SIG-M5 (cell line): Measurements from ENCODE around the gene SIRT7.
A peak's percentile ranks its signal among the peaks of the same experiment; 100 is the strongest.

ENCODE experiments used
- DNase-seq: peaks from one replicate; lab custom pipeline; 2025; lab: John Stamatoyannopoulos, UW

Gene SIRT7

DNA sequence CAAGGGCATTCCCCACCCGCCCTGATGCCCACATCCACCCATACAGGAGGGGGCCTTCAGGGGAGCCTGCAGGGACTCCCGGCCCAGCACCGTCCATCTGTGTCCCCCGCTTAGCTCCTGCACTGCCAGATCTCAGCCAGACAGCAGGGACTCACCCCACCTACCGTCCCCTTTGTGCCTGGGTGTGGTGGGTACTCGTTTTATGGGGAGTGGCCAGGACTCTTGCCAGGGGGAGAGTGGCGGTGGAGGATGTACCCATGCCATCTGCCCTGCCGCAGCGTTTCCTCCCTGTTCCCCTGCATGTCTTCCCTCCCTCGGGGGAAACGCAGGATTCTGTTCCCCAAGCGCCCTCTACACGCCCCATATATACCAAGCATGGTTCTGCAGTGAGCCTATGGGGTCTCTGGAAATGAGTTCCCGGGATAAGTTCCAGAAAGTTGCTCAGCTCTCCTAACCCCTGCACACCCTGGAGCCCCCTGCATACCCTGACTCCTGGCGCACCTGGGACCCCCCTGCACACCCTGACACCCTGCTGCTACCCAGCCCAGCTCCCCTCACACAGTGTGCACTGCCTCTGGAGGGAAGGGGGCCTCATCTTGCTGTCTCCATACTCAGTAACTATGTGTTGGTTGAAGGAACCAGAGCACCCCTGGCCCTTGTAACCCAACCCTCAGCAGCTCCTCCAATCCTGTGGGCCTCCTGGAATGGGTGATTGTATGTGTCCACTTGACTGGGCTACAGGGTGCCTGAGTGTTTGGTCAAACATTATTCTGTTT, 13.8 kb upstream of the SIRT7 start:
- no peak for DNase-seq

DNA sequence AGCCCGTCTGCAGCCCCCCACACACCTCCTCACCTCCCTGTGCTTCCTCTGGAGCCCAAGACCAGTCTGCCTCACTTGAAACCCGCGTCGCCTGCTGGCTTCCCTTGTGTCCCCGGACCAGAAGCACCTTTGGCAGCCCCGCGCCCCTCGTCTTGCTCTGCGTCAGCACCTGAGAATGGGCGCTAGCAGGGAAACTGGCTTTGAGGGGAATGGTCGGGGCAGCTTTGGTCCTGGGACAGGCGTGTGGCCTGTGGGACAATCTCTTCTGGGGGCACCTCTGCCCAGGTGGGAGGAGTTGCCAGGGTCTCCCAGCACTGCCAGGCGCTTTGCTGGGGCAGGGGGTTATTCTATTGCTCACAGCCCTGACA, 13.2 kb upstream of the SIRT7 start:
- no peak for DNase-seq

DNA sequence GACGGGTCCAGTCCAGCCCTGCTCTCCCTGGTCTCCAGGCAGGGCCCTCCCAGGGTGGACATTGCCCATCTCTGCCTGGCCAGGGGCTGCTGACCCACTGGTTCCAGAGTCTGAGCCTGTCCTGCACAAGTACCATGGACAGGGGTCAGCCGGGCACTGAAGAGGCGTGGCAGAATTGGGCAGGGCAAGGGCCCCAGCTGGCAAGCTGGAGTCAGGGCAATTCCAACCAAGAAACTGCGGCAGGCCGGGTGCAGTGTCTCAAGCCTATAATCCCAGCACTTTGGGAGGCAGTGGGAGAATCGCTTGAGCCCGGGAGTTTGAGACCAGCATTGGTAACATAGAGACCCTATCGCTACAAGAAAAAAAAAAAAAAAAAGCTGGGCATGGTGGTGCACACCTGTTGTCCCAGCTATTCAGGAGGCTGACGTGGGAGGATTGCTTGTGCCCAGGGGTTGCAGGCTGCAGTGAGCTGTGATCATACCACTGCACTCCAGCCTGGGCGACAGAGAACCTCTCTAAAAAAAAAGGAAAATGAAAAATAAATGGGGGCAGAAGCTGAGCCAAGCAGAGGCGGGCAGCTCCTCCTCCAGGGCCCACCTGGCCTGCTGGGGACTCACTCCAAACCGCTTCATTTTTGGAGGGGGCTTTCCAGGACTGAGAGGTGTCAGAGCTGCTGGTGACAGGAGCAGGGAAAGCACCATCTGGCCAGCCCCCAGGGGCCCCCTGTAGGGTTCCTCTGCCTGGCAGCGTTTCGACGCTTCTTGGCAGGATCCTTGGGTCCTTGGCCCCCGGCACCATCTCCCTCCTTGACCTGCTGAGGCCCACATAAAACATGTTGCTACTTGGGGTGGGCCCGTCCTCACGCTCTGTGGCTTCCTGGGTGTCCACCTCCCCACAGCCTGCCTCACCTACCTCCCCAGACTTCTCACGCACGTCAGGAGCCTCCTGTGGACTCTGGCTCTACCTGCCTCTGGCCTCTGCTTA, 12.5 kb upstream of the SIRT7 start:
- no peak for DNase-seq

DNA sequence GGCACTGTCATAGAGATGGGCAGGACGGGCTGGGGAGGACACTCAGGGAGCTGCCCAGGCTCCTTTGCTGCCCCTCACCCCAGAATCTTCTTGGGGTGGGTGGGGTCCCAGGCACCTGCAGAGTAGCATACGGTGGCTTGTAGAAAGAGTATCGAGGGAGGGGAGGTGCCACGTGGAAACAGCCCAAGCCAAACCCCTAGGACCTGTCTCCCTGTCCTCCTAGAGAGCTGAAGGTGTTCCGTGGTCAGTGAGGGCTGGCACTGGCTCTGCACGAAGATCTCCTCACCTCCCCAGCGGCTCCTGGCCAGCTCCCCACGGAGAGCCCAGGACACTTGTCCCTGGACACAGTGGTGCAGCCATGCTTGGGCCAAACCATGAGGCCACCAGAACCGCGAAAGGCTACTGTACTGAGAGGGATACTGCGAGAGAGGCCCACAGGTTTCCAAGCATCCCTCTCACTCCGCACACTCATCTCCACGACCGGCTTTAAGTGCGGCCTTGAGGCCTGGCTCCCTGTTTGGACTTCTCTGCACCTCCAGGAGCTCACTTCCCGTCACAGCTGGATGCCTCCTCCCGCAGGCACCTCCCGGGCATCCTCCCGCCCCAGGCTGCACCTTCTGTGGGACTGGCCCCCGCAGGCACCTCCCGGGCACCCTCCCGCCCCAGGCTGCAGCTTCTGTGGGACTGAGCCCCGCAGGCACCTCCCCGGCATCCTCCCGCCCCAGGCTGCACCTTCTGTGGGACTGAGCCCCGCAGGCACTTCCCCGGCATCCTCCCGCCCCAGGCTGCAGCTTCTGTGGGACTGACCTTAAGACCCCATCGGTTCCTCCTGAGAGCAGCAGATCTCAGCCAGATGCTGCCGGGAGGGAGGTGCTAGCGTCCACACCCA, 11.5 kb upstream of the SIRT7 start:
- DNase-seq = no peak

DNA sequence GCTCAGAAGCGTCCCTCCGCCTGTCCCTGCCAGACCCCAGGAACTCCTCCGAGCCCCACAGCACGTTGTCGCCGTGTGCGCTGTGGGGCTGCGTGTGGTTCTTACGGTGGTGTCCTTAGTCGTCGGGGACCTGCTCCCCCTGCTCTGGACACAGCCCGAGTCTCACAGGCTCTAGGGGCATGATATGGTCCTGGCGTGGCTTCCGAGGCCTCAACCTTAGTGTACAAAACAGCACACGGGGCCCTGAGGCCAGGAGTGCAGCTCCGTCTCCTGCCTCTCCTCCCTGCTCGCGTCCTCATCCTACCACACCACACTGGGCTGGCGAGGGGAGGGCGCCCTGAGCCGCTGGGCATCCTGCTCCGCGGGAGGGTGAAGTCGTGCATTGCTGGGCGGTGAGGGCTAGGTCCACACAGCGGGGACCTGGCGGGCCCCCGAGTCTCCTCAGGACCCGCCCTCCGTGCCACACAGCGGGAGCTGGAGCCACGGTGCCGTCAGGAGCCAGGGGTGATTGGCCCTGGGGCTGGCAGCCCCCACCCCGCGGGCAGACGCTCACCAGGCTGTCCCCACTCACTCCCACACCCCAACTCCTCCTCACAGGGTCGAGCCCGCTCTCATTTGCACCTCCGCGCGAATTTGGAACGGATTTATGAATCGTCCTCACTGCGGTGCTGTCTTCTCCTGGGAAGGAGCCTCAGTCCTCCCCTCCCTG, 10.7 kb upstream of the SIRT7 start:
- no peak for DNase-seq

DNA sequence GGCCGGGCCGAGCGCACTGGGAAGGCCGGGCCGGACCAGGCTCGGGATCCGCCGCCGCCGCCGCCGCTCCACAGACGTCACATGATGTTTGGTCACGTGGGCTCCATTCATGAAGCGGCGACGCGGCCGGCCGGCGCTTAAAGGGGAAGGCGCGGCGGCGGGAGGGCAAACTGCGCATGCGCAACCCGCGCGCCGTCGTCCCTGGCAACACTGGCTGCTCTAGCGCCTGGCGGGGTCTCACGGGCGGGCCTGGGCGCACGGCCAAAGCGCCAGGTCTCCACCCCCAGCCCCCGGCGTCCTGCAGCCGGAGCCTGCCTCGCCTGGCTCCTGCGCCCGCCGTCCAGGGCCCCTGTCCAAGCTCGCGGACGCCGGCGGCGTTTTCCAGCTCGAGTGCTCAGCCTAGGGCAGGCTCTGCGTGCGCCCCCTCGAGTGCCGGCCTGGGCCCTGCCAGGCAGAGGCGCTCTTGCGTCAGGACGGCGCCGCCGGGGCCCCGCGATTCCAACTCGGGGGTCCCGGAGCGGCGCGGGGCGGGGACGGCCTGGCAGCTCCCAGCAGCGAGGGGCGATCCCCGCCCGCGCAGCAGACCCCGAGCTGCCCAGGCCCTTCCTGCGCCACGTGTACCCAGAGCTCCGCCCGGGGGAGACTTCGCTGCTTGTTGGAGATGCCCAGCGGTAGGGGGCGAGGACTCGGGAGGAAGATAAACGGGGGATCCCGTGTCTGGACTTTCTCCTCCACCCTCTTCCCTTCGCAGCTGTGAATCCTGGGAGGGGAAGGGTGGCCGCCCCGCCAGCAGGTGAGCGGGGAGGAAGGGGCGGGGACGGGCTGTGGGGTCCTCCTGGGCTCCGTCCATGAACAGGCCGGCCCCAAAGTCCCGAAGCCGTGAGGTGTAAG, 9.9 kb upstream of the SIRT7 start, which contains the start of gene MAFG:
Gene MAFG (minus strand): TSS at position 83 of the 891 bp plus-strand sequence. CDS start 4,550 bp downstream, outside the sequence.
- DNase-seq = peak; percentile 73

DNA sequence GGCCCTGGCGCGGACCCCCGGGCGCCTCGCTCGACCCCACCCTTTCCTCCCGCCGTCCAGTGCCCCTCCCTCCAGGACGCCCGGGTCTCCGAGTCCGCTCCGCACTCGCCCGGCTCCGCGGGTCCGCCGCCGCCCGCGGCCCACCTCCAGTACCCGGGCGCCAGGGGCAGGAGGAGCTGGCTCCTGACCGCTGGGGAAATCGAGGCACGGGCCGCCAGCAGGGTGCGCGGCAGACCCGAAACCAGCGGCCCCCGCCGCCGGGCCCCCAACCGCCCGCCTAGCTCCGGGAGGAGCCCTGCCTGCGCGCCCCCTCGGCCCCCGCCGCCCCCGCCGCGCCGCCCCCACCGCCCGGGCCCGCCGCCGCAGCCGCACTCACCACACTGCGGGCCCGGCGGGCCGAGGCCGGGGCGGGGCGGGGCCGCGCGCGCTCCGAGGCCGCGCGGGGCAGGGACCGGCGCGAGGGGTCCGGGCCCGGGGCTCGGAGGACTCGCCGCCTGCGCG, 9.2 kb upstream of the SIRT7 start:
- no peak for DNase-seq

DNA sequence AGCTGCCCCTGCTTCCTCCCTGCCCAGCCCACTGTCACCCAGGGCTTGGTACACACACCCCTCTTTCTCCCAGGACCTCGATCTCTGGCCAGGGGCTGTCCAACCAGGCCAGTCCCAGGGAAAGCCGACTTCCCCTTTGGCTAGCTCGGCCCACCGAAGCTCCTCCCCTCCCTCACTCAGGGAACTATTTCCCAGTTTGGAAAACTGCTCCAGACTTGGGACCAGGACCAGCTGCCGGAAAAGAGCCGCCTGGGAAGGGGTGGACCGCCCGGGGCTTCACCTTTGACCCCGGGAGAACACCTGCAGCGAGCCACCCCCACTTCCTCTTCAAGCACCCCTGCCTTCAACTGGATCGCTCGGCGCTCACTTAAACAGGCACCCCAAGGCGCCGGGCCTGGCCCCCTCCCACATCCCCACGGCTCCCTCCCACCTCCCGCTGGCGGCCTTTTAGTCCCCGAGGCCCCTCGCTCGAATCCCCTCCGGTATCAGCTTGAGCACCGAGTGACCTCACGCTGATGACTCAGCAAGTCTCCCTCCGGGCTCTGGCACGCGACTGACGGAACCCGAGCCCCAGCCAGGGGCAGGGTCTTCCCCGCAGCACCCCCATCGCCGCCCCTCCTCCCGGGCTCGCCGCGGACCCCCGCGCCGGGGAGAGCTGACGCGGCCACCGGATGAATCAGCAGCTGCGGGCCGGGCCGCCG, 8.6 kb upstream of the SIRT7 start:
- peak; percentile 63 for DNase-seq

DNA sequence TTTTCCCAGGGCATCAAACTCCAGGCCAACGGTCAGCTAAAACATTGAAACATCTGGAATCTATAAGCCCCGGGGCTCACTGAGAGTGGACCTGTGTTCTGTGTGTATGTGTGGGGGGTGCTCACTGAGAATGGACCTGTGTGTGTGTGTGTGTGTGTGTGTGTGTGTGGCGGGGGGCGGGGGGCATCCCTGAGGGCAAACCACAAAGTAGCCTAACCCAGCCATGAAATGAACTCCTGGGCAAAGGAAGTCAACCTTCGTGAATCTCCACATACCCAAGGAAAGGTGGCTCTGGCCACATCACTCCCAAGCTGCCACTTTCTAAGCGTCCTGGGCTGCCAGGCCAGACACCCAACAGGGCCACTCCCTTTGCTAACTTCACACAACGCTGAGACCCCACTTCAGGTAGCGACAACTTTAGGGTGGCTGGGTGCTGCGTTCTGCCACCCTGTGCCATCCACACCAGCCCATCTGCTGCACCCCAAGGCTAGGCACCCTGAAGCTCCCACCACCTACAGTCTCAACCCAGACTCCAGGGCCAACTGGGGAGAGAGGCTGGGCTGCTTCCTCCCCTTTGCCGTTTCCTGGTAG, 8.0 kb upstream of the SIRT7 start:
- DNase-seq = peak; percentile 45

DNA sequence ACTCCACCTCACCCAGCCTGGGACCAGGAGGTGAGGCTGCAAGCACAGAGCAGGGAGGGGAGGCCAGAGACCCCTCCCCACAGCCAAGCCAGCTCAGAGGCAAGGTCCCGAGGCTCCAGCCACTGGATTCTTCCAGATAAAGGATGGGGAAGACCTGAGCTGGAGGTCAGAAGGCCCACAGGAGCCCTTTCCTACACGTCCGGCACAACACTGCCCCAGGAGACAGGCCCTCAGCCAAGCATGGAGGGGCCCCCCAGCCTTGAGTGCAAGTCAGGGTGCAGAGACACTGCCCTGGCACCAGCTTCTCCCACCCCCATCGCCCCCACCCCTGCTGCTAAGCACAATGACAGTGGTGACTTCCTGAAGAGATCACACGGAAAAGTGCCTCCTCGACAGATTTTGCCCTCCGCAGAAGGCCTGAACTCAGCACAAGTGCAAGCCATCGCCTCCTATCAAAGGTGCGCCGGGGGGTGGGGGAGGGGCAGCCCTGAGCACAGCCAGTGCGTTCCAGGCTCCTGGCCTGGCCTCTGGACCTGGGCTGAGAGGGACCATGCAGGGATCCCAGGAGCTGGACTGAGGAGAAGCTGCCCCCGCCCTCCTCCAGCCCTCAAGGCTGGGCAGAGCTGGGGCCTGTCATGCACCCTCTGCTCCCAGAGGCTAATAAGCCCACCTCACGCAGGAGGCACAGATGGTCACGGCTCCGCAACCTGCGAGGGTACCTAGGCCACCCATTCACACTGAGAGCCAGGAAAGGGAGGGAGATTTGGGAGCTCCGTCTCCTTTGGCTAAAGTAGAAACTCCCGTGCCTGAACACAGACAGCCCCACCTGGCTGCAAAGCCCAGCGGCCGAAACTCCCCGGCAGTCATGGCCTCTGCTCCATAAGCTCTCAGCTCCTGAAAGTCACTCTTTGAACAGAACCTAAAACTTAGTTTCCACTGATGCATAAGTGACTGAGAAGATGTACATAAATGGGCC, 6.9 kb upstream of the SIRT7 start:
- no peak for DNase-seq

DNA sequence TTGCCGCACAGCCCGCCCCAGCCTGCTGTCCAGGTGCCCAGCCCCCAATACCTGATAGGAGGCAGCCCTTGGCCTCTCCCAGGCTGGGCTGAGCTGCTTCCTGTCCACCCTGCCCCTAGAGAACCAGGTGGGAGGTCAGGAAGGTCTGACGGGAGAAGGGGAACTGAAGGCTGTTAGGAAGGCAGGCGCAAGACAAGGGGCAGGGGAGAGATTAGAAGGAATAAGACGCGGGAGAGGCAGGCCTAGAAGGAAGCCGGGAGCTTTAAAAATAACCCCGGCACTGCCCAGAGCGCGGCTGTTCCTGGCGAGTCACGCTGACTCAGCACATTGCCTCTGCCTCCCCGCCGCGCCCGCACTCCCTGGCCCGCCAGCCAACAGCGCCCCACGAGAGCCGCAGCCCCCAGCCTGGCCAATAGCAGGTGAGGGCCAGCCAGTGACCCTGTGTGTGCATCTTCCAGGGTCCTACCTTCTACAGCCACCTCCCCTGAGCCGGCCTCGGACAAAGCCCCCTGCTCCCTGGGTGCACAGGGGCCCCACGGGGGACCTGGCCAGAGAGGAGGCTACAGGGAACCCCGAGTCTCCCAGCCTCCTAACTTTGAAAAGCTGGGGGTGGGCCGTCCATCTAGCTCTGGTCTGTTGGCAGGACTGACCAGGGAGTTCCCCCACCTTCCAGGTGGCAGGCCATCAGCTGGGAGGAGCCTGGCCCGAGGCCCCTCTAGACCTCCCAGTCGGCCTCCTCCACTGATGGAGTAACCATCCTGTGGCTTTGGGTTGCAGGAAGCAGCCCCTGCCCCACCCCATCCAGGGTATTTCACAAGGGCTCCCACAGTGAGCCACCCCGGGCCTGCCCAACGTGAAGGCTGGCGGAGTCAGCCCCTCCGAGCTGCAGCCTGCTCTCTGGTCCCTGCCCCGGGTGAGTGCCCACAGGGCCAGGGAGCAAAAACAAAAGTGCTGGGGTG, 5.6 kb upstream of the SIRT7 start:
- peak; percentile 87 for DNase-seq

DNA sequence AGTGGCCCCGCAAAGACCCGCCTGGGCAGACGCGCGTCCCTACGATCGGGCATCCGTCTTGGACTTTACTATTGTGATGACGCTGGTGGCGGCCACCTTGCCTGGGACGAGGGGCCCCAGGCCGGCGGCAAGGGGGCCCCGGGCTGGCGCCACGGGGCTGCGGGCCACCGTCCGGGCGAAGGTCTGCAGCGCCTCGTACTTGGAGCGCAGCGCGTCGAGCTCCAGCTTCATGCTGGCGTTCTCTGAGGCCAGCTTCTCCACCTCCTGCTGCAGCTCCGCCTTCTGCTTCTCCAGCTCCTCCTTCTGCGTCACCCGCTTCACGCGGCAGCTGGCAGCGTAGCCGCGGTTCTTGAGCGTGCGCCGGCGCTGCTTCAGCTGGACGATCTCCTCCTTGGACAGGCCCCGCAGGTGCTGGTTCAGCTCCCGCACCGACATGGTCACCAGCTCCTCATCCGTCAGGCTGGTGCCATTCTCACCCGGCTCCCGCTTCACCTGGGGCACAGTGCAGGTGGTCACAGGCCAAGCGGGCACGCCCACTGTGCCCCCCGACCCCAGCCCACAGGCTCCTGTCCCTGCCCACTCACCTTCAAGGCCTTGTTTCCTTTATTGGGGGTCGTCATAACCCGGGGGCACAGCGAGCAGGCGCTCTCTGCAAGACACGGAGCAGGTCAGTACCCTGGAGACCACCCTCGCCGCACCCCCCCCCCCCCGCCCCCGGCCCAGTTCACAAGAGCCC, 4.8 kb upstream of the SIRT7 start:
- peak; percentile 67 for DNase-seq

DNA sequence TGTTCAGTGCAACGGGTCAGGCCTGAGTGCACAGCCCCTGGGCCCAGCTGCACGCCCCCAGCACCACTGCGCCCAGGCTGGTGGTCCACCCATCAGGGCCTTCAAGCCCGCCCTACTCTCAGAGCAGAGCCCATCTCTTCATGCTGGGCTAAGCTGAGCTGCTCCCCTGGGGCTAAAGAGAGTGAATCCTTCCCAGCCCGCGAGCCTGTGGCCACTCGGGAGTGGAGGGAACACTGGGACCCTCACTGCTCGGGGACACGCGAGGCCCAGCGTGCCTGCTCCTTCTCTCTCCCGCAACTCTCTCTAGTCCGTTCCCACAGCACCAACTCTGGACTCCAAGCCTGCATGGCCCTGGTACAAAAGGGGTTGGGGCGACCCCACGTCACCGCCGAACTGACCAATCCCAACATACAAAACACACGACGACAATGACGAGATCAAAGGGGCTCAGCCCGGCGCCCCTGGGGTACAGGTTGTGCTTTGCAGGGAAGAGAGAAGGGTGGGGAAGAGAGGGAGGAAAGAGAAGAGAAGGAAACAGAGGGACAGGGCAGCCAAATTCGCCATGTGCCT, 4.1 kb upstream of the SIRT7 start:
- no peak for DNase-seq

DNA sequence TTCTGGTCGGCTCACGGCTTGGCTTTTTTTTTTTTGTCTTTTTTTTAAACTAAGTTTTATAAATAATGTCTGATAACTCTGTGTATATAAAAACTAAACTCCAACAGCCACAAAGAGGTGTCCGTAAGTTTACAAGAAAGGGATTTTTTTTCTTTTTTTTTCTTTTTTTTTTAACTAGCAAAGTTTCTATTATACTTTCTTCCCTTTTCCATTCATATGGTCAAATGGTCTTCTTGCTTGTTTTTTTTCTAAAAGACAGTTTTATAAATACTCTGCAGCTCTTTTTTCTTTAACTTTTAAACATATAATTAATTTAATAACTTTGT, 3.5 kb upstream of the SIRT7 start:
- no peak for DNase-seq

DNA sequence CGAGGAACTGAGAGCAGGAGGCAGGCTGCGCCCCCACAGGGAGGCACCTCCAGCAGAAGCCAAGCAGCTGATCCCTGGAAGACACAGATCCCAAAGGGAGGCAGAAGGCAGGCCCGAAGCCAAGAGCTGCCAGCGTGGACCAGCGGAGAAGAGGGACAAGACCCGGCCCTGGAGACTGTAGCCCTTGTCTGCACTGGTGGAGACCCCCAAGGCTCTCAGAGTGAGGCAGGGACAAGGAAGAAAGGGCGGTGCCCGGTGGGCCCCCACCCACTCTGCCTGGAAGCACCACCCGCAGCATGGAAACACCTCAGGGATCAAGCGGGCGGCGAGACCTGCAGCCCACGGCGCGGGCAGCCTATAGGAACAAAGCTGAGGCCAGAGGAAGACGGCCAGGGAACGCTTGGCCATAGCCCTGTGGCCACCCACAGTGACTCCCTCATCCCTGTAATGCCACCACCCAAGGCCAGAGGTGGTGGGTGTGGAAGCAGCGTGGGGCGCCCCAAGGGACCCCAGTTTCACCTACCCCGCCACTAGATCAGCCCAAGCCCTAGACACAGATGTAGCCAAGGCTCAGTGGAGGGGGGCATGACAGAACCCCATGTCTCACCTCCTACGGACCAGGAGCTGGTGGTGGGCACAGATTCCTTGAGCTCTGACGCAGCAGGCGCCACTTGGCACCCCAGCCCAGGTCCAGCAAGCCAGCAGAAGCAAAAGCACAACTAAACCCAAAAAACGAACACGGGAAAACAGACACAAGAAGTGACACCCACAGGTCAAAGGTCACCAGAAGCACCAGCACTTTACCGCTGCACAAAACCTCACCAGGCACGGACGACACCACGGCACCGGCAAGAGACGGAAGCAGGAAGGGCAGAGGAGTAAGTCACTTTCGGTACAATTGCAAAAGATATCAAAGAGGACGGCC, 2.9 kb upstream of the SIRT7 start:
- peak; percentile 40 for DNase-seq
